GM20000 (cell line): ENCODE measurements around the gene PIGS.

Source experiments
- DNase-seq: peaks from one replicate; pipeline ENCODE4 v3.0.0; 2012; ENCODE audit warnings: low spot score
- CTCF ChIP-seq: IDR thresholded peaks from 2 replicates; pipeline ENCODE4 v1.5.1; 2012; ENCODE audit warnings: mild to moderate bottlenecking, control low read depth; ENCODE audit errors: extremely low read depth, missing control alignments

The PIGS gene

GRCh38 chr17:28573040-28573380 is 1.7 kb upstream of the PIGS start:
- no peak for TF ChIP-seq CTCF
- no peak for DNase-seq

- DNase-seq: no peak
- TF ChIP-seq CTCF: no peak
These were observed 1.1 kb upstream of the PIGS start for GRCh38 chr17:28572259-28573039.

GRCh38 chr17:28570716-28571360 is 486 bp downstream of the PIGS start:
- no peak for TF ChIP-seq CTCF
- DNase-seq: peak; percentile 52

- no peak for TF ChIP-seq CTCF
- DNase-seq: no peak
These were observed 1.9 kb downstream of the PIGS start for GRCh38 chr17:28569446-28569845.

- no peak for TF ChIP-seq CTCF
- peak; percentile 65 for DNase-seq
These were observed 3.7 kb downstream of the PIGS start for GRCh38 chr17:28567604-28568003.

GRCh38 chr17:28563475-28563874 is 7.8 kb downstream of the PIGS start:
- no peak for TF ChIP-seq CTCF
- DNase-seq: no peak

- TF ChIP-seq CTCF: no peak
- no peak for DNase-seq
These were observed 16.3 kb downstream of the PIGS start for GRCh38 chr17:28555022-28555421.
